SH-SY5Y (cell line): ENCODE results near the gene MED14.

Experiments used
- GATA2 ChIP-seq: IDR thresholded peaks from 2 replicates; pipeline ENCODE4 v1.6.1; 2011; ENCODE audit warnings: mild to moderate bottlenecking, low read depth, low read length
- GATA3 ChIP-seq: IDR thresholded peaks from 2 replicates; pipeline ENCODE4 v1.6.1; 2011; ENCODE audit warnings: low read depth, mild to moderate bottlenecking, low read length, moderate library complexity

DNA sequence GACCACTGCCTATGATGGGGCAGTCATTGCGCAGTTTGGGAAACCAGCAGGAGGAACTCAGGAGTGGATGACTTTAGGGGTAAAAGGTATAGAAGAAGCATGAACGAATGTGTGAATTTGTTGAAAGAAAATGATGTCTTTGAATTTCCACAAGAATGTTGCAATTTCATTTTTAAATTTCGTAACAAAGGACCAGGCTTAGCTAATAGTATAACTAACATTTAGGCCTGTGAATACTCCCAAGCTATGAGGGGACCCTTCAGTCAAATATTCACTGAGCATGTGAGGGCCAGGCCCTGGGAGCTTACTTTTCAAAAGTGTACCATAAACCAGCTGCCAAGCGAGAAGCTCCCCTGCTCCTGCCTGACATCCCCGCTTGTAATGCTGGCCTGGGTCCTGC, 106.8 kb downstream of the MED14 start:
- TF ChIP-seq GATA3 (no peak), GATA2 (no peak)
